ENCODE results near the gene GIT2. TPM values are rescaled to one million over a fixed set of nuclear protein-coding genes. Genes with fewer than 3 reads are reported as not detected.
"Not testable (repeated sequence)": the region's sequence is repeated elsewhere in the genome, so short reads cannot be mapped to it uniquely, and the experiment has no call there.

GIT2 gene
- total RNA-seq, 1 donor from 2014 or later, result 34.2 TPM

- DNase-seq (ENCODE audit: low read depth), result no peak
These were observed 102.7 kb downstream of the GIT2 start for GRCh38 chr12:109893261-109893995.

GRCh38 chr12:109892748-109893147 lies 103.4 kb downstream of the GIT2 start:
- DNase-seq (ENCODE audit: low read depth), result no peak

- no peak for DNase-seq (ENCODE audit: low read depth)
These were observed 103.9 kb downstream of the GIT2 start for GRCh38 chr12:109892165-109892715.

- not testable (repeated sequence) for DNase-seq (ENCODE audit: low read depth)
These were observed 104.4 kb downstream of the GIT2 start for GRCh38 chr12:109891731-109892130.

GRCh38 chr12:109890620-109891170 lies 105.5 kb downstream of the GIT2 start:
- no peak for DNase-seq (ENCODE audit: low read depth)

- peak; percentile 22 for DNase-seq (ENCODE audit: low read depth)
These were observed 107.8 kb downstream of the GIT2 start for GRCh38 chr12:109888179-109889020.

GRCh38 chr12:109885616-109886015 lies 110.6 kb downstream of the GIT2 start:
- no peak for DNase-seq (ENCODE audit: low read depth)

GRCh38 chr12:109883461-109883860 lies 112.7 kb downstream of the GIT2 start:
- no peak for DNase-seq (ENCODE audit: low read depth)

- DNase-seq (ENCODE audit: low read depth), result no peak
These were observed 114.4 kb downstream of the GIT2 start for GRCh38 chr12:109881752-109882151.

- DNase-seq (ENCODE audit: low read depth), result no peak
These were observed 115.2 kb downstream of the GIT2 start for GRCh38 chr12:109880938-109881337.

GRCh38 chr12:109880043-109880931 lies 115.9 kb downstream of the GIT2 start, which contains the start of gene GLTP:
Gene GLTP, minus strand, starts transcription at chr12:109880541. Its CDS starts 167 bp downstream, at chr12:109880374.
- peak; percentile 86 for DNase-seq (ENCODE audit: low read depth)

Other genes with a start within 250 kb of the GIT2 start
- 0.08 and 0.31 TPM in 2 replicates for gene TRPV4, start 163.0 kb downstream of the GIT2 start, total RNA-seq
- gene GLTP, start 115.8 kb downstream of the GIT2 start, total RNA-seq, result 31.1 and 42.8 TPM in 2 replicates
- 11.7 and 14.2 TPM in 2 replicates for gene TCHP, start 96.1 kb downstream of the GIT2 start, total RNA-seq
- 52.4 and 66.6 TPM in 2 replicates for gene ANKRD13A, start 3.1 kb upstream of the GIT2 start, total RNA-seq
- gene C12orf76, start 52.2 kb upstream of the GIT2 start, total RNA-seq, result 10.7 and 11.8 TPM in 2 replicates
- 11.5 and 17.7 TPM in 2 replicates for gene IFT81, start 128.0 kb upstream of the GIT2 start, total RNA-seq